Cardiac muscle cell (in vitro differentiated cells and primary cell): ENCODE results near the gene POGK. TPM values are rescaled to one million over a fixed set of nuclear protein-coding genes. Genes with fewer than 3 reads are reported as not detected.

Experiments
- DNase-seq, 2 donors: peaks; one replicate each; pipeline versions ENCODE4 v3.0.0 to v3.0.0-alpha.2; 2010 to 2017; ENCODE audit warnings: low read depth in 1 of 2, low spot score in 1 of 2
- H3K27ac ChIP-seq: fragments of 200-600 bp; sonication (generic); 2 replicates; pipeline ENCODE4 v1.5.1; 2016
- H3K27me3 ChIP-seq: fragments of 200-600 bp; sonication (generic); 2 replicates; pipeline ENCODE4 v1.6.0; 2016; ENCODE audit warnings: control low read depth
- H3K36me3 ChIP-seq: fragments of 200-600 bp; sonication (generic); 2 replicates; pipeline ENCODE4 v1.5.1; 2016; ENCODE audit warnings: control low read depth
- H3K4me1 ChIP-seq: fragments of 200-600 bp; sonication (generic); 2 replicates; pipeline ENCODE4 v1.8.1; 2017; ENCODE audit warnings: low read depth, mild to moderate bottlenecking, mixed run types
- H3K4me3 ChIP-seq: fragments of 200-600 bp; sonication (generic); 2 replicates; pipeline ENCODE4 v1.5.1; 2016; ENCODE audit warnings: mild to moderate bottlenecking
- H3K9me3 ChIP-seq: fragments of 200-600 bp; sonication (generic); 2 replicates; pipeline ENCODE4 v1.5.1; 2017; ENCODE audit warnings: low read depth, mild to moderate bottlenecking, control low read depth
- polyA plus RNA-seq: library from polyadenylated mRNA; unstranded; fragments of >200 nt; fragmentation: Nextera tagmentation; extraction: Ambion mirVana; gene quantifications from 2 replicates; pipeline ENCODE4 v1.2.1, GENCODE V29; 2016
- total RNA-seq: library from RNA; depleted of rRNA; stranded (reverse); fragments of >200 nt; gene quantifications from 2 replicates; pipeline ENCODE4 v1.2.3, GENCODE V29; 2016
- TF ChIP-seq, protein P1 (sequence below): IDR thresholded peaks from 2 replicates; pipeline ENCODE4 v1.5.1; 2012; ENCODE audit warnings: low read depth, mild to moderate bottlenecking, low read length

POGK gene
- total and polyA plus RNA-seq, 2 experiments from 2014 or later: 21.7 to 39.6 TPM

DNA sequence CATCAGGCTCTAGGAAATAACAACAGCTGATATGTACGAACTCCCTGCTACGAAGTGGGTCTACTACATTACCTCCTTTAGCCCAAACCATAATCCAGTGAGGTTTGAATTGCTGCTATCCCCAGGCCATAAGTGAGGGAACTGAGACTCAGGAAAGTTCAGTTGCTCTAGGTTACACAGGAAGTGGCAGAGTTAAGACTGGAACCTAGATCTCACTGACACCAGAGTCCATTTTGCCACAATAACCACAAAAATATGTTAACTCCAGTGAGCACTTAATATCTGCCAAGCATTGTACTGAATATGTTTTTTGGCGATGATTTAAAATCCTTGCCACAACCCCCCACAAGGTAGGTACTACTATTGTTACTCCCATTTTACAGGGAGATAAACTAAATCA is 45.7 kb downstream of the POGK start:
- no peaks in the 10 kb centered on the region for H3K4me1 ChIP-seq
- H3K36me3 ChIP-seq: no peaks in the 10 kb centered on the region
- H3K27ac ChIP-seq: no peak overlapping the region
- no peak for DNase-seq
- TF ChIP-seq, protein P1, sequence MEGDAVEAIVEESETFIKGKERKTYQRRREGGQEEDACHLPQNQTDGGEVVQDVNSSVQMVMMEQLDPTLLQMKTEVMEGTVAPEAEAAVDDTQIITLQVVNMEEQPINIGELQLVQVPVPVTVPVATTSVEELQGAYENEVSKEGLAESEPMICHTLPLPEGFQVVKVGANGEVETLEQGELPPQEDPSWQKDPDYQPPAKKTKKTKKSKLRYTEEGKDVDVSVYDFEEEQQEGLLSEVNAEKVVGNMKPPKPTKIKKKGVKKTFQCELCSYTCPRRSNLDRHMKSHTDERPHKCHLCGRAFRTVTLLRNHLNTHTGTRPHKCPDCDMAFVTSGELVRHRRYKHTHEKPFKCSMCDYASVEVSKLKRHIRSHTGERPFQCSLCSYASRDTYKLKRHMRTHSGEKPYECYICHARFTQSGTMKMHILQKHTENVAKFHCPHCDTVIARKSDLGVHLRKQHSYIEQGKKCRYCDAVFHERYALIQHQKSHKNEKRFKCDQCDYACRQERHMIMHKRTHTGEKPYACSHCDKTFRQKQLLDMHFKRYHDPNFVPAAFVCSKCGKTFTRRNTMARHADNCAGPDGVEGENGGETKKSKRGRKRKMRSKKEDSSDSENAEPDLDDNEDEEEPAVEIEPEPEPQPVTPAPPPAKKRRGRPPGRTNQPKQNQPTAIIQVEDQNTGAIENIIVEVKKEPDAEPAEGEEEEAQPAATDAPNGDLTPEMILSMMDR: no peak
- no peaks in the 10 kb centered on the region for H3K9me3 ChIP-seq
- no peak overlapping the region for H3K4me3 ChIP-seq
- peaks cover 45% of the 10 kb centered on the region for H3K27me3 ChIP-seq

DNA sequence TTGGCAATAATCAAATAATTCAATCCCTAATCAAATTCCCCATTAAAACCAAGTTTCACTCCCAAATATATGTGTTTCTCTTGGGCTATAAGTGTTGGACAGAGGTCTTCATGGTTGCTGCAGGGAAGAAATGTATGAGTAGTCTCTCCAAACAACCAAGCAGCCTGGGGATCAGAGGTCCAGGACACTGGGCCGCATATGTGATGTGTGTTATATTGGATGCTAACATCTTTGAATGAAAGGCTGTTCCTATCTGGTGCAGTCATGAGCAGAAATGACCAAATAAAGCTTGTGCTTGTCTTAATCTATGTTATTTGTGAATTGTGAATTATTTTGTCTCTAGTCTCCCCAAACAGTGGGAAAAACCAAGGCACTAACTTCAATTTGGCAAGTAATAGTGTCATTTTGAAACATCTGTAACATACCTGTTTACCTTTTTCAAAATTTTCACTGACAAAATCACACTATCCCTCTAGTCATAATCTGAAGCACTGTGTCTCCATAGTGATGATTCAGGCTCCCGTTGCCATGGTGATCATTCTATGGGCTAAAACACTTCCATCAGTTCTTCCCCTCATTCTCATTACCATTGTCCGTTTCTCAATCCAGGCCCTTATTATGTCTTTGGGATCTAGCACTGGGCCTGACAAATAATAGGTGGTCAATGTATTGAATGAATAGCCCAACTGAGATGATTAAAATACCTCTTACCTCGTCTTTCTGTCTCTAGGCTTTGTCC is 49.3 kb downstream of the POGK start:
- H3K27me3 ChIP-seq: peaks cover 26% of the 10 kb centered on the region
- no peaks in the 10 kb centered on the region for H3K9me3 ChIP-seq
- TF ChIP-seq, protein P1: no peak
- no peak overlapping the region for H3K4me3 ChIP-seq
- no peak overlapping the region for H3K27ac ChIP-seq
- H3K4me1 ChIP-seq: no peaks in the 10 kb centered on the region
- no peaks in the 10 kb centered on the region for H3K36me3 ChIP-seq
- DNase-seq: no peak

DNA sequence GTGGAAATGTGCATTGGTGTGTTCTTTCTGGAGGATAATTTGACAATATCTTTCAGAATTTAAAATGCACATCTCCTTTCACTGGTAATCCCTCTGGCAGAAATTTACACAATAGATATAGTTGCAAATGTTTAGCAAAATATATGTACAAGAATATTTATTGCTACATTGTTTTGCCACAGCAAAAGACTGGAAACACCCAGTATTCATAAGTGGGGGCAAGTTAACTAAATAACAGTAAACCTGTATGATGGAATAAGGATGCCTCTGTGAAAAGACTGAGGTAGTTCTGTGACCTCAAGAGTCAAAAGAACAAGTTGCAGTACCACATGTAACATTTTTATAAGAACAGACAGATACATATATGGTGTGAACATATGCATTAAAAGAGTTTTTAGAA is 50.5 kb downstream of the POGK start:
- Histone ChIP-seq H3K27me3 (peaks cover 15% of the 10 kb centered on the region), H3K9me3 (no peaks in the 10 kb centered on the region), H3K4me1 (no peaks in the 10 kb centered on the region), H3K27ac (no peak overlapping the region), H3K36me3 (no peaks in the 10 kb centered on the region), H3K4me3 (no peak overlapping the region)
- TF ChIP-seq, protein P1: no peak
- no peak for DNase-seq

DNA sequence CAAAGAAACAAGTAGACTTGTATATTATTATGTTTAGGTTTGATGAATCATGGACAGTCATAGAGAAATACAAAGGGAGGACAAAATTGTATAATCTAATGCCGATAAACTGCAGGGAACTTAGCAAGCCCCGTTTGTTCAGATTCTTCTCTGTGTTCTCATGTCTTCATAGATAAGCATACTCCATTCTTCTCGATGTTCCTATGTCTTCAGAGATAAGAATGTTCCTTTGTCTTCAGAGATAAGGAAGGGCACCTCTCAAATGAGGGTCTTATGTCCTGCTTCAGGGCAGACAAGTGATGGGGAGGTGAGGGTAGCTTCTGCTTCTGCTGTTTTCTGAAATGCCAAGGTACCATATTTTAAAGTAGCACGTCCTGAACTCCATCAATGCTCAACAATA is 56.5 kb downstream of the POGK start:
- TF ChIP-seq, protein P1: no peak

DNA sequence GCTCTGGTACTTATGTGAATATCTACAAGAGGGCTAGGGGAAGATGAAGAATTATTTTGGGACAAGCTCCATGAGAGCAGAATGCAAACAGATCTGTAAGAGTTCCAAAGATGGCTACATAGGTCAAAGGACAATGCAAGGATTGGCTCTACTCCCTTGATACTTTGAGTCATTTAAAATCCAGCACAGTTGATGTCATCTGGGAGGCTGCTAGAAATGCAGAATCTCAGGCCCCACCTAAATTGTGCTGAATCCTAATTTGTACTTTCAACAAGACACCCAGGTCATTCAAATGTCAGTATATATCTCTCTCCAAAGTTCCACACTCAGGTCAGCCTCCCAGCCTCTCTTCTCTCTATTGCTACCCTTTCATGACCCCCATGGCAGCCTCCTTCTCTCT is 60.5 kb downstream of the POGK start:
- H3K36me3 ChIP-seq: no peaks in the 10 kb centered on the region
- no peaks in the 10 kb centered on the region for H3K9me3 ChIP-seq
- TF ChIP-seq, protein P1: no peak
- no peaks in the 10 kb centered on the region for H3K4me1 ChIP-seq
- H3K4me3 ChIP-seq: no peak overlapping the region
- no peak for DNase-seq
- H3K27ac ChIP-seq: no peak overlapping the region
- H3K27me3 ChIP-seq: no peaks in the 10 kb centered on the region

More for the DNA sequence above, 56.5 kb downstream of the POGK start:
- Histone ChIP-seq H3K4me1 (no peaks in the 10 kb centered on the region), H3K4me3 (no peak overlapping the region), H3K27ac (no peak overlapping the region), H3K9me3 (no peaks in the 10 kb centered on the region), H3K36me3 (no peaks in the 10 kb centered on the region), H3K27me3 (no peaks in the 10 kb centered on the region)
- DNase-seq: no peak
